ENCODE data around the gene UBE2Q1. TPM values are rescaled to one million over a fixed set of nuclear protein-coding genes. Genes with fewer than 3 reads are reported as not detected.

Gene UBE2Q1
- polyA plus RNA-seq, 1 donor (not counting 4 experiments of a cell fraction or from before 2014, with no cell fraction given) = 17.6 TPM

DNA sequence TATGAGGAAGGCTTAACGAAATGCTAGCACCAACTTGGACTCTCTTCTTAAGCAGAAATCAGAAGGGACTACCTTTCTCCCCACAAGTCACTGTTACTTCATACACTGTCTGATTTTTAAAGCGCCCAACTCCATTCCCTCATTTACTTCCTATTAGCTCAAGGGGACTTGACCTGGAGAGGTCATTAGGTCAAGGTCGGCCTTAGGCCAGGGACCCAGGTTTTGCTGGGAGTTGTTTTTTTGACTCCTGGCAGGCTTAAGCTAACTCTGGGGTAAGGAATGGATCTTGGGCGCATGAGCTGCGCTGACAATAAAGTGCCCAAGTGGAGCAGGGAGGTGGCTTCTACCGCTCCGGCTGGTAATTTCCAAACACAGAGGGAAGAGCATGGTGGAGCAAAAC, 32.7 kb upstream of the UBE2Q1 start:
- no peaks in the 10 kb centered on the region for H3K27me3 ChIP-seq (ENCODE audit: control insufficient read depth, extremely low read depth, insufficient read depth, low read length)
- H3K9me3 ChIP-seq (ENCODE audit: control insufficient read depth, low read depth, low read length) = no peaks in the 10 kb centered on the region
- no peak overlapping the region for H2AFZ ChIP-seq (ENCODE audit: control insufficient read depth, low read length)
- H3K4me1 ChIP-seq (ENCODE audit: control insufficient read depth, extremely low read depth, insufficient read depth, low read length) = no peaks in the 10 kb centered on the region
- H3K9ac ChIP-seq (ENCODE audit: control insufficient read depth, extremely low read depth, insufficient read depth, low read length) = no peak overlapping the region
- FAIRE-seq = no peak
- peaks cover 55 to 66% of the 10 kb centered on the region in 2 experiments for H3K36me3 ChIP-seq (ENCODE audit: control insufficient read depth in 2 of 2, extremely low read depth in 1 of 2, insufficient read depth in 2 of 2, low read length in 2 of 2)
- peaks cover 3% of the 10 kb centered on the region for H4K20me1 ChIP-seq (ENCODE audit: control insufficient read depth, extremely low read depth, insufficient read depth, low read length)
- no peak overlapping the region for H3K27ac ChIP-seq (ENCODE audit: control insufficient read depth, insufficient read depth, low read length)
- dilution Hi-C loops (cut with MboI; ENCODE audit: extremely low pct_ligation_motif_present, low sequenced_read_pairs) = no loop called here
- DNase-seq (ENCODE audit: low read depth, low spot score) = no peak
- no peaks in the 10 kb centered on the region for H3K9me1 ChIP-seq (ENCODE audit: control insufficient read depth, extremely low read depth, insufficient read depth, low read length)
- TF ChIP-seq, protein P1, sequence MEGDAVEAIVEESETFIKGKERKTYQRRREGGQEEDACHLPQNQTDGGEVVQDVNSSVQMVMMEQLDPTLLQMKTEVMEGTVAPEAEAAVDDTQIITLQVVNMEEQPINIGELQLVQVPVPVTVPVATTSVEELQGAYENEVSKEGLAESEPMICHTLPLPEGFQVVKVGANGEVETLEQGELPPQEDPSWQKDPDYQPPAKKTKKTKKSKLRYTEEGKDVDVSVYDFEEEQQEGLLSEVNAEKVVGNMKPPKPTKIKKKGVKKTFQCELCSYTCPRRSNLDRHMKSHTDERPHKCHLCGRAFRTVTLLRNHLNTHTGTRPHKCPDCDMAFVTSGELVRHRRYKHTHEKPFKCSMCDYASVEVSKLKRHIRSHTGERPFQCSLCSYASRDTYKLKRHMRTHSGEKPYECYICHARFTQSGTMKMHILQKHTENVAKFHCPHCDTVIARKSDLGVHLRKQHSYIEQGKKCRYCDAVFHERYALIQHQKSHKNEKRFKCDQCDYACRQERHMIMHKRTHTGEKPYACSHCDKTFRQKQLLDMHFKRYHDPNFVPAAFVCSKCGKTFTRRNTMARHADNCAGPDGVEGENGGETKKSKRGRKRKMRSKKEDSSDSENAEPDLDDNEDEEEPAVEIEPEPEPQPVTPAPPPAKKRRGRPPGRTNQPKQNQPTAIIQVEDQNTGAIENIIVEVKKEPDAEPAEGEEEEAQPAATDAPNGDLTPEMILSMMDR (optimal IDR thresholded peaks at IDR 0.05 in 1 of 3, IDR thresholded peaks at IDR 0.05 in 1 of 3, conservative IDR thresholded peaks at IDR 0.05 in 1 of 3; ENCODE audit: extremely low read depth in 1 of 3, insufficient read depth in 2 of 3, low read length in 3 of 3) = no peak
- TF ChIP-seq EZH2 (IDR thresholded peaks at IDR 0.05; ENCODE audit: low read length) = no peak
- peaks cover 7% of the 10 kb centered on the region for H3K79me2 ChIP-seq (ENCODE audit: control insufficient read depth, insufficient read depth, low read length)
- H3K4me2 ChIP-seq (ENCODE audit: control insufficient read depth, extremely low read depth, insufficient read depth, low read depth, low read length) = no peak overlapping the region
- no peak overlapping the region for H3K4me3 ChIP-seq (ENCODE audit: control insufficient read depth in 2 of 3, extremely low read depth in 1 of 3, insufficient read depth in 2 of 3, low read depth in 1 of 3, low read length in 3 of 3)

DNA sequence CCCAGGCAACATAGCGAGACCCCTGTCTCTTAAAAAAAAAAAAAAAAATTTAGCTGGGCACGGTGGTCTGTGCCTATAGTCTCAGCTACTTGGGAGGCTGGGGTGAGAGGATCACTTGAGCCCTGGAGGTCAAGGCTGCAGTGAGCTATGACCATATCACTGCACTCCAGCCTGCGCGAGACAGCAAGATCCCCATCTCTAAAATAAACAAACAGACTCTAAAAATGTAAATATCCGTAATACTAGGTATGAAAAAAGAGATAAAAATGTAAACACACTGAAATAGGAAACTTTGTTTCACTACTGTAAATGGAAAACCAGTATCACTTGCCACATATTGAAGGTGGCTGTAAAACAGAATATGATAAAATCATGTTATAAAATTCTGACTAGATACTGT, 32.3 kb upstream of the UBE2Q1 start:
- H3K4me3 ChIP-seq (ENCODE audit: control insufficient read depth in 2 of 3, extremely low read depth in 1 of 3, insufficient read depth in 2 of 3, low read depth in 1 of 3, low read length in 3 of 3) = no peak overlapping the region
- DNase-seq (ENCODE audit: low read depth, low spot score) (no peak), FAIRE-seq (no peak)
- H3K79me2 ChIP-seq (ENCODE audit: control insufficient read depth, insufficient read depth, low read length) = peaks cover 7% of the 10 kb centered on the region
- dilution Hi-C loops (cut with MboI; ENCODE audit: extremely low pct_ligation_motif_present, low sequenced_read_pairs) = no loop called here
- H3K27ac ChIP-seq (ENCODE audit: control insufficient read depth, insufficient read depth, low read length) = no peak overlapping the region
- no peak overlapping the region for H2AFZ ChIP-seq (ENCODE audit: control insufficient read depth, low read length)
- H3K27me3 ChIP-seq (ENCODE audit: control insufficient read depth, extremely low read depth, insufficient read depth, low read length) = no peaks in the 10 kb centered on the region
- peaks cover 57 to 70% of the 10 kb centered on the region in 2 experiments for H3K36me3 ChIP-seq (ENCODE audit: control insufficient read depth in 2 of 2, extremely low read depth in 1 of 2, insufficient read depth in 2 of 2, low read length in 2 of 2)
- TF ChIP-seq EZH2 (IDR thresholded peaks at IDR 0.05; ENCODE audit: low read length) = no peak
- TF ChIP-seq, protein P1 (optimal IDR thresholded peaks at IDR 0.05 in 1 of 3, IDR thresholded peaks at IDR 0.05 in 1 of 3, conservative IDR thresholded peaks at IDR 0.05 in 1 of 3; ENCODE audit: extremely low read depth in 1 of 3, insufficient read depth in 2 of 3, low read length in 3 of 3) = no peak
- H3K4me1 ChIP-seq (ENCODE audit: control insufficient read depth, extremely low read depth, insufficient read depth, low read length) = no peaks in the 10 kb centered on the region
- H3K4me2 ChIP-seq (ENCODE audit: control insufficient read depth, extremely low read depth, insufficient read depth, low read depth, low read length) = no peak overlapping the region
- no peak overlapping the region for H3K9ac ChIP-seq (ENCODE audit: control insufficient read depth, extremely low read depth, insufficient read depth, low read length)
- H4K20me1 ChIP-seq (ENCODE audit: control insufficient read depth, extremely low read depth, insufficient read depth, low read length) = peaks cover 3% of the 10 kb centered on the region
- no peaks in the 10 kb centered on the region for H3K9me3 ChIP-seq (ENCODE audit: control insufficient read depth, low read depth, low read length)
- H3K9me1 ChIP-seq (ENCODE audit: control insufficient read depth, extremely low read depth, insufficient read depth, low read length) = no peaks in the 10 kb centered on the region

Data from keratinocyte (primary cell).